ENCODE measurements around the gene FZD4.
"Not testable (repeated sequence)": the region's sequence is repeated elsewhere in the genome, so short reads cannot be mapped to it uniquely, and the experiment has no call there.

Gene FZD4

GRCh38 chr11:86937193-86937806 lies 17.9 kb downstream of the FZD4 start:
- DNase-seq = not testable (repeated sequence)

GRCh38 chr11:86934926-86935579 lies 20.1 kb downstream of the FZD4 start:
- DNase-seq = no peak

GRCh38 chr11:86934582-86934900 lies 20.7 kb downstream of the FZD4 start:
- no peak for DNase-seq

GRCh38 chr11:86933891-86934581 lies 21.2 kb downstream of the FZD4 start:
- no peak for DNase-seq

- no peak for DNase-seq
These were observed 22.0 kb downstream of the FZD4 start for GRCh38 chr11:86932924-86933875.

GRCh38 chr11:86932259-86932585 lies 23.0 kb downstream of the FZD4 start:
- DNase-seq = no peak

GRCh38 chr11:86931548-86932258 lies 23.5 kb downstream of the FZD4 start:
- DNase-seq = no peak

GRCh38 chr11:86930957-86931547 lies 24.1 kb downstream of the FZD4 start:
- no peak for DNase-seq

- no peak for DNase-seq
These were observed 28.2 kb downstream of the FZD4 start for GRCh38 chr11:86926975-86927374.

- no peak for DNase-seq
These were observed 31.0 kb downstream of the FZD4 start for GRCh38 chr11:86923999-86924766.

- no peak for DNase-seq
These were observed 33.0 kb downstream of the FZD4 start for GRCh38 chr11:86922225-86922624.

- no peak for DNase-seq
These were observed 35.5 kb downstream of the FZD4 start for GRCh38 chr11:86919557-86920210.

GRCh38 chr11:86918973-86919372 lies 36.2 kb downstream of the FZD4 start:
- DNase-seq = no peak

GRCh38 chr11:86918496-86918895 lies 36.7 kb downstream of the FZD4 start:
- no peak for DNase-seq

- DNase-seq = no peak
These were observed 37.6 kb downstream of the FZD4 start for GRCh38 chr11:86917589-86917988.

- no peak for DNase-seq
These were observed 38.9 kb downstream of the FZD4 start for GRCh38 chr11:86916330-86916729.

GRCh38 chr11:86915850-86916249 lies 39.3 kb downstream of the FZD4 start:
- DNase-seq = not testable (repeated sequence)

GRCh38 chr11:86914865-86915519 lies 40.2 kb downstream of the FZD4 start:
- DNase-seq = no peak

GRCh38 chr11:86912238-86912637 lies 43.0 kb downstream of the FZD4 start:
- no peak for DNase-seq

GRCh38 chr11:86910592-86910991 lies 44.6 kb downstream of the FZD4 start:
- DNase-seq = no peak
